Caco-2 (cell line): ENCODE measurements around the gene GPR15. TPM values are rescaled to one million over a fixed set of nuclear protein-coding genes. Genes with fewer than 3 reads are reported as not detected.

Experiments used
- Bru-seq: library from RNA; stranded (reverse); fragments of 400-500 nt; gene quantifications from one replicate; lab custom pipeline; 2021; lab: Mats Ljungman, UMichigan
- BruChase-seq, 2 experiments: library from RNA; stranded (reverse); fragments of 400-500 nt; gene quantifications; one replicate each; lab custom pipeline; 2021; lab: Mats Ljungman, UMichigan
- BruUV-seq: library from RNA; stranded (reverse); fragments of 400-500 nt; replicated peaks from 2 replicates; lab custom pipeline; 2021; lab: Mats Ljungman, UMichigan
- CTCF ChIA-PET: fragments of 300-600 bp; sonication (Branson Sonifier 250); formaldehyde crosslinking; loops from one replicate; lab custom pipeline; 2022; ENCODE audit warnings: antibody characterized with exemption; lab: Charles Lee
- POLR2A ChIA-PET: fragments of 300-600 bp; sonication (Branson Sonifier 250); formaldehyde crosslinking; loops from one replicate; lab custom pipeline; 2022; ENCODE audit warnings: antibody characterized with exemption; lab: Charles Lee
- DNase-seq, 2 experiments: peaks; one replicate each; pipeline versions ENCODE4 v3.0.0 to v3.0.0-alpha.2; 2020 to 2022
- H3K27me3 ChIP-seq: replicated peaks from 2 replicates; pipeline ENCODE4 v1.6.0; 2011; ENCODE audit warnings: low read length; ENCODE audit not compliant: control insufficient read depth, insufficient read depth
- H3K36me3 ChIP-seq: 2 replicates; pipeline ENCODE4 v1.5.1; 2011; ENCODE audit warnings: low read length; ENCODE audit not compliant: control insufficient read depth, insufficient read depth
- H3K4me1 ChIP-seq: fragments of 250-450 bp; sonication (Bioruptor Pico); 2 replicates; pipeline ENCODE4 v1.5.1; 2020; ENCODE audit warnings: mild to moderate bottlenecking
- H3K4me3 ChIP-seq: 2 replicates; pipeline ENCODE4 v1.5.1; 2011; ENCODE audit warnings: low read depth, mild to moderate bottlenecking, control low read depth, low read length
- H3K9me3 ChIP-seq: fragments of 250-450 bp; sonication (Bioruptor Pico); 2 replicates; pipeline ENCODE4 v1.5.1; 2020; ENCODE audit warnings: mild to moderate bottlenecking, moderate library complexity
- H3K27ac Mint-ChIP-seq: one replicate; pipeline ENCODE4 v1.8.0; 2022; ENCODE audit warnings: mixed read lengths; ENCODE audit not compliant: unreplicated experiment
- H3K27me3 Mint-ChIP-seq: one replicate; pipeline ENCODE4 v1.8.0; 2022; ENCODE audit warnings: mixed read lengths; ENCODE audit not compliant: insufficient read depth, unreplicated experiment
- H3K36me3 Mint-ChIP-seq: one replicate; pipeline ENCODE4 v1.8.0; 2022; ENCODE audit warnings: mild to moderate bottlenecking, mixed read lengths; ENCODE audit not compliant: insufficient read depth, unreplicated experiment
- H3K4me1 Mint-ChIP-seq: one replicate; pipeline ENCODE4 v1.8.0; 2022; ENCODE audit warnings: low read depth, mixed read lengths; ENCODE audit not compliant: unreplicated experiment
- H3K4me3 Mint-ChIP-seq: one replicate; pipeline ENCODE4 v1.8.0; 2022; ENCODE audit warnings: mild to moderate bottlenecking, moderate library complexity, mixed read lengths; ENCODE audit not compliant: unreplicated experiment
- H3K9me3 Mint-ChIP-seq: one replicate; pipeline ENCODE4 v1.8.0; 2022; ENCODE audit warnings: mixed read lengths; ENCODE audit not compliant: unreplicated experiment
- CTCF ChIP-seq, 2 experiments: fragments of 200-600 bp in 1 of 2; IDR thresholded peaks; 1 replicate in 1 of 2; 2 replicates in 1 of 2; pipeline versions ENCODE4 v1.5.1 to v1.8.0; 2011 to 2022; ENCODE audit warnings: antibody characterized with exemption in 1 of 2, control low read depth in 1 of 2, inconsistent platforms in 1 of 2, low read depth in 1 of 2, low read length in 1 of 2, mild to moderate bottlenecking in 1 of 2, moderate library complexity in 1 of 2; ENCODE audit not compliant: insufficient read depth in 1 of 2, severe bottlenecking in 1 of 2, unreplicated experiment in 1 of 2
- intact Hi-C: fragments of 100-400 bp; cut with micrococcal nuclease; formaldehyde crosslinking; loops from one replicate; pipeline ENCODE4 v1.10.0; 2022; ENCODE audit not compliant: unreplicated experiment
- long read RNA-seq: library from polyadenylated mRNA; stranded (forward); transcript quantifications from one replicate; pipeline ENCODE4 v2.0.0, GENCODE V29; 2022
- total RNA-seq: library from RNA; stranded (reverse); gene quantifications from 2 replicates; pipeline ENCODE4 v1.2.3, GENCODE V29; 2022

GPR15 gene
- total RNA-seq (not detected in 2 replicates), Bru-seq, nascent RNA (not detected), BruChase-seq, experiment 1, labeled RNA remaining after a 2-hour chase (not detected), BruChase-seq, experiment 2, labeled RNA remaining after a 6-hour chase (not detected)
- long read RNA-seq: 0 reads

GRCh38 chr3:98531622-98532274 lies at the start of gene GPR15:
GPR15 (plus strand) TSS chr3:98531978; CDS start chr3:98532034, 56 bp downstream.
- TF ChIP-seq CTCF (IDR thresholded peaks at IDR 0.05; ENCODE audit: insufficient read depth in 1 of 2, low read depth in 1 of 2, low read length in 1 of 2, severe bottlenecking in 1 of 2, unreplicated experiment in 1 of 2): no peak
- H3K27me3 ChIP-seq: no peaks in the 10 kb centered on the region
- no peaks in the 10 kb centered on the region for H3K36me3 Mint-ChIP-seq
- H3K9me3 Mint-ChIP-seq: no peaks in the 10 kb centered on the region
- ChIA-PET CTCF (no interaction called here), POLR2A (no interaction called here)
- no peak within 1 kb of the TSS for H3K27ac Mint-ChIP-seq
- H3K27me3 Mint-ChIP-seq: no peaks in the 10 kb centered on the region
- H3K36me3 ChIP-seq: no peaks in the 10 kb centered on the region
- intact Hi-C loops: no loop called here
- H3K4me1 ChIP-seq: peaks cover 8% of the 10 kb centered on the region
- no peak for DNase-seq
- H3K4me1 Mint-ChIP-seq: no peaks in the 10 kb centered on the region
- H3K4me3 ChIP-seq: no peak within 1 kb of the TSS
- no peaks in the 10 kb centered on the region for H3K9me3 ChIP-seq
- BruUV-seq: no TSS peak
- no peak within 1 kb of the TSS for H3K4me3 Mint-ChIP-seq

- Mint-ChIP-seq H3K9me3 (peaks cover 9% of the 10 kb centered on the region), H3K4me1 (peaks cover 6% of the 10 kb centered on the region), H3K27ac (peak overlapping the region; percentile 37), H3K4me3 (no peak overlapping the region), H3K36me3 (no peaks in the 10 kb centered on the region), H3K27me3 (peaks cover 3% of the 10 kb centered on the region)
- H3K4me3 ChIP-seq: no peak overlapping the region
- CTCF ChIA-PET: no interaction called here
- BruUV-seq: no TSS peak
- no peaks in the 10 kb centered on the region for H3K36me3 ChIP-seq
- no peaks in the 10 kb centered on the region; the same call in 1 of the 2 replicates for H3K9me3 ChIP-seq
- no peak for DNase-seq
- intact Hi-C loops: no loop called here
- H3K27me3 ChIP-seq: no peaks in the 10 kb centered on the region
- POLR2A ChIA-PET: no interaction called here
- no peaks in the 10 kb centered on the region for H3K4me1 ChIP-seq
- TF ChIP-seq CTCF (IDR thresholded peaks at IDR 0.05; ENCODE audit: insufficient read depth in 1 of 2, low read depth in 1 of 2, low read length in 1 of 2, severe bottlenecking in 1 of 2, unreplicated experiment in 1 of 2): no peak
Observed at GRCh38 chr3:98482717-98483482, 48.9 kb upstream of the GPR15 start.

GRCh38 chr3:98483626-98484025 lies 48.2 kb upstream of the GPR15 start:
- TF ChIP-seq CTCF (IDR thresholded peaks at IDR 0.05; ENCODE audit: insufficient read depth in 1 of 2, low read depth in 1 of 2, low read length in 1 of 2, severe bottlenecking in 1 of 2, unreplicated experiment in 1 of 2): no peak
- H3K4me3 ChIP-seq: no peak overlapping the region
- H3K9me3 ChIP-seq: no peaks in the 10 kb centered on the region; the same call in 1 of the 2 replicates
- peaks cover 6% of the 10 kb centered on the region for H3K4me1 Mint-ChIP-seq
- no peak overlapping the region for H3K4me3 Mint-ChIP-seq
- H3K27me3 Mint-ChIP-seq: peaks cover 3% of the 10 kb centered on the region
- H3K36me3 Mint-ChIP-seq: no peaks in the 10 kb centered on the region
- H3K9me3 Mint-ChIP-seq: peaks cover 9% of the 10 kb centered on the region
- H3K27me3 ChIP-seq: no peaks in the 10 kb centered on the region
- H3K4me1 ChIP-seq: no peaks in the 10 kb centered on the region
- CTCF ChIA-PET: no interaction called here
- no TSS peak for BruUV-seq
- intact Hi-C loops: no loop called here
- DNase-seq: no peak
- H3K27ac Mint-ChIP-seq: peak overlapping the region; percentile 37
- H3K36me3 ChIP-seq: no peaks in the 10 kb centered on the region
- POLR2A ChIA-PET: no interaction called here
